NCI-H1048 (cell line): Measurements from ENCODE around the gene LETM1.

Source experiments
- DNase-seq: peaks from one replicate; lab custom pipeline; 2025; lab: John Stamatoyannopoulos, UW

LETM1 gene

GRCh38 chr4:1806596-1807331 is 49.2 kb downstream of the LETM1 start:
- no peak for DNase-seq

DNA sequence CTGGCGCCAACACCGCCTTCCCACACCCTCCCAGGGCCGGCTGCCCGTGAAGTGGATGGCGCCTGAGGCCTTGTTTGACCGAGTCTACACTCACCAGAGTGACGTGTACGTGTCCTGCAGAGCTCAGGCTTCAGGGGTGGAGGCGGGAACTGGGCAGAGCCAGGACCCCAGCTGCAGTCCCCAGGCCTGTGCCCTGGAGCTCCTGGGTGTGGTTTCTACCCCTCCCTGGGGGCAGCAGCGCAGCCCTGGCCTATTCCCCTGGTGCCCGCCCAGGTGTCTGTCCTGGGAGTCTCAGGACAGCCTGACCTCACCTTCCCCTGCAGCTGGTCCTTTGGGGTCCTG is 49.8 kb downstream of the LETM1 start:
- DNase-seq: no peak

DNA sequence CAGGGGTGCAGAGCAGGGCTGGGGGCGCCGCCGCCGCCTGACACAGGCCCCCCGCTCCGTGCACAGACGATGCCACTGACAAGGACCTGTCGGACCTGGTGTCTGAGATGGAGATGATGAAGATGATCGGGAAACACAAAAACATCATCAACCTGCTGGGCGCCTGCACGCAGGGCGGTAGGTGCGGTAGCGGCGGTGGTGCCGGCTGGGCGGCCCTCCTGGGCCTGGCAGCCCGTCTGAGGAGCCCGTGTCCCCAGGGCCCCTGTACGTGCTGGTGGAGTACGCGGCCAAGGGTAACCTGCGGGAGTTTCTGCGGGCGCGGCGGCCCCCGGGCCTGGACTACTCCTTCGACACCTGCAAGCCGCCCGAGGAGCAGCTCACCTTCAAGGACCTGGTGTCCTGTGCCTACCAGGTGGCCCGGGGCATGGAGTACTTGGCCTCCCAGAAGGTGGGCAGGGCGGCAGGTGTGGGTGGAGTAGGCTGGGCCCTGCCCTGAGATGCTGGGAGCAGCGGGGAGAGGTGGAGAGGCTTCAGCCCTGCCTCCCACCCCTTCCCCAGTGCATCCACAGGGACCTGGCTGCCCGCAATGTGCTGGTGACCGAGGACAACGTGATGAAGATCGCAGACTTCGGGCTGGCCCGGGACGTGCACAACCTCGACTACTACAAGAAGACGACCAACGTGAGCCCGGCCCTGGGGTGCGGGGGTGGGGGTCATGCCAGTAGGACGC is 50.3 kb downstream of the LETM1 start:
- DNase-seq: no peak

GRCh38 chr4:1804638-1805492 is 51.1 kb downstream of the LETM1 start:
- DNase-seq: no peak

GRCh38 chr4:1803523-1804423 is 52.2 kb downstream of the LETM1 start:
- no peak for DNase-seq

- no peak for DNase-seq
Measured at GRCh38 chr4:1802720-1803522, 53.0 kb downstream of the LETM1 start.

DNA sequence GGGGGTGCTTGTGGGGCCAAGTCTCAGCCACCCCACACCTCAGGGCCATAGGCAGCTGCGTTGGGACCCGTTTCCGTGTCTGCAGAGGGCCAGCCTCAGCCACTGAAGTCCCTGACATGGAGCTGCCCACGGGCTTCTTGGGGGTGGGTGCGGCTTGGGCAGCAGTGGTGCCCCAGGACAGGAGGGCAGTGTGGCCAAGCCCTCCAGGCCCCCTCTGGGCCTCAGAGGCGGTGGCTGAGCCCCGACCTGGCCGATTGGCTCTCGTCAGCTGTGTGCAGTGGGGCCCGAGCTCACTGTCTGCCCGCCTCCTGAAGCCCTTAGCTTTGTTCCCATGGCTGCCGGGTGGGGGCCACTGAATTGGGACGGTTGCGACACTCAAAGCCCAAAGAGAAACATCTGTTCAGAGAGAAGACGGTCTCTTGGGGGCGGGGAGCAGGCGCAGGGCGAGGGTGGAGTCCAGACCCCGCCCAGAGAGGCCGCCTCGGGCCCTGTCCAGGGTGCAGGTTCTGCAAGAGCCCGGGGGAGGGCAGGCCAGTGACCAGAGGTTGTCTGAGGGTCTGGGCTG is 53.7 kb downstream of the LETM1 start:
- DNase-seq: no peak

DNA sequence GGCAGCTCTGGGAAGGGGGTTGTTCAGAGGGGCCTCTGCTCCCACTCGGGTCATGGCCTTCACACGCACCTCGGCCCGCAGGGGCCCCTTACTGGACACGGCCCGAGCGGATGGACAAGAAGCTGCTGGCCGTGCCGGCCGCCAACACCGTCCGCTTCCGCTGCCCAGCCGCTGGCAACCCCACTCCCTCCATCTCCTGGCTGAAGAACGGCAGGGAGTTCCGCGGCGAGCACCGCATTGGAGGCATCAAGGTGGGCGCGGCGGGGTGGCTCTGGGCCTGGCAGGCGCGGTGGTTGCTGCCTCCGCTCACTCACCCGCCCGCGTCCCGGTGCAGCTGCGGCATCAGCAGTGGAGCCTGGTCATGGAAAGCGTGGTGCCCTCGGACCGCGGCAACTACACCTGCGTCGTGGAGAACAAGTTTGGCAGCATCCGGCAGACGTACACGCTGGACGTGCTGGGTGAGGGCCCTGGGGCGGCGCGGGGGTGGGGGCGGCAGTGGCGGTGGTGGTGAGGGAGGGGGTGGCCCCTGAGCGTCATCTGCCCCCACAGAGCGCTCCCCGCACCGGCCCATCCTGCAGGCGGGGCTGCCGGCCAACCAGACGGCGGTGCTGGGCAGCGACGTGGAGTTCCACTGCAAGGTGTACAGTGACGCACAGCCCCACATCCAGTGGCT is 54.5 kb downstream of the LETM1 start:
- no peak for DNase-seq

DNA sequence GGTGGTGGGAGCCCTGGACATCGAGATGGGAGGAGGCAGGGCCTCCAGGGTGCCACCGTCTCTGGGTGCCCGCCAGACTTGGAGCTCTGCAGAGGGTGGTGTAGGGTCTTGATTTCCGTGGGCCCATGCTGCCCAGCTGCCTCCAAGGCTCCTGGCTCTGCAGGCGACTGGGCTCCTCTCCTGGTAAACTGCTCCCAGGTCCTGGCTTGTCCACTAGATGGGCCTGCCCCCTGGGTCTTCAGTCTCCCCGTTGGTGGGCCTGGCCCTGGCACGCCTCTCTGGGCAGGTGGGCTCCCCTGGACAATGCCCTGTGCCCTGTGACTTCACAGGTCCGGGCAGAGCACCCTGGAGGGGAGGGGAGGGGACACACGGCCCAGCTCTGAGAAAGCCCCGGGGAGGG is 55.2 kb downstream of the LETM1 start:
- DNase-seq: no peak

GRCh38 chr4:1799387-1800375 is 56.3 kb downstream of the LETM1 start:
- DNase-seq: no peak

GRCh38 chr4:1798580-1799386 is 57.2 kb downstream of the LETM1 start:
- no peak for DNase-seq

DNA sequence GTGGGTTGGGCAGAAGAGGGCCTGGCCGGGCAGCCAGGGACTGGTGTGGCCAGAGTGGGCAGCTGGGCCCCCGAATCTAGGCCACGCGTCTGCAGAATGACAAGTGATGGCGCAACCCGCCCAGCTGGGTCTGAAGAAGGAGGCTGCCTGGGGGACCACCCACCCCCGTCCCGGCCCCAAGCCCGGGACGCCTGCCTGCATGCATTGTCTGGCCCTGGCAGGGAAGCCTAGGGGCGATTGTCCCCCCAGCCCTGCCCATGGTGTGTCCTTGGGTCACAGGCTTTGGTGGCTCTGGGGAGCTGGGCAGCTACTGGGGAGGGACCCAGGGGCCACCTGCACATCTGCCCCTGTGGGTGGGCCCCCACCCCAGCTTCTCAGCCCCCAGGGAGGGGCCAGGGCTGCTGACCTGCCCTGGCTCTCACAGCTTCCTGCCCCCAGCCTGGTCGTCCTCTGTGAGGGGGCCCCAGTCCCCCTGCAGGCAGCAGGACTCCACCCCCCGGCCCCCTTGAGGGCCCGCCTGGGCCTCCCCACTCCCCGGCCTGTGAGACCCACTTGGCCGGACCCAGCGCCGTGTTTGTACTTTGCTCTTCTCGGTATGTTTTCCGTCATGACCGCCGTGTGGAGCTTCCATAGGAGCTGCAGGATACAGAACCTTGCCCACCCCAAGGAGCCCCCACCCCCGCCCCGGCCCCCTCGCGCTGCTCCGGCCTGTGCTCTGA is 57.9 kb downstream of the LETM1 start:
- DNase-seq: no peak

DNA sequence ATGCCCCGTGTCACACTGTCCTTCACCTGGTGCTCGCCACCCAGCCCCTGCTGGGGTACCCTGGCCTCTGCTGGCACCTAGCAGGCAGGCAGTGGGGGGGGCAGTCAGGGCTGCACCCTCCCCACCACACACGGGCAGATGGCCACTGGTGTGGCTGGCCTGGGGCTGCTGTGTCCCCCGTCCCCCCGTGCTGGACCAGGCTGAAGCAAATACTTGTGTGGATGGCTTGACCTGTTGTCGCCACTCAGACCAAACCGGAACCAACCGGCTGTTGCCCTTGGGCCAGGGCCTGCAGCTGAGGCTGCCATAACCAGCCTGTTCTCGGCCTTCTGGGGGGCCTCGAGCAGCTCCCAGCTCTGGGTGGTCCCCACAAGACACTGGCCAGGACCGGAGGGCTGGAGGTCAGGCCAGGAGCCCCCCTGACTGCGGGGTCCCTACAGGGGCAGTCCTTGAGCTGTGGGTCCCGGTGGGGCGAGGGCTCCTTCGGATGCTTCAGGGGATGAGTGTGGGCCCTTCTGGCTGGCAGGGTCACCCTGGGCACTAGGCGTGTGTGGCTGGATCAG is 58.6 kb downstream of the LETM1 start:
- DNase-seq: no peak

DNA sequence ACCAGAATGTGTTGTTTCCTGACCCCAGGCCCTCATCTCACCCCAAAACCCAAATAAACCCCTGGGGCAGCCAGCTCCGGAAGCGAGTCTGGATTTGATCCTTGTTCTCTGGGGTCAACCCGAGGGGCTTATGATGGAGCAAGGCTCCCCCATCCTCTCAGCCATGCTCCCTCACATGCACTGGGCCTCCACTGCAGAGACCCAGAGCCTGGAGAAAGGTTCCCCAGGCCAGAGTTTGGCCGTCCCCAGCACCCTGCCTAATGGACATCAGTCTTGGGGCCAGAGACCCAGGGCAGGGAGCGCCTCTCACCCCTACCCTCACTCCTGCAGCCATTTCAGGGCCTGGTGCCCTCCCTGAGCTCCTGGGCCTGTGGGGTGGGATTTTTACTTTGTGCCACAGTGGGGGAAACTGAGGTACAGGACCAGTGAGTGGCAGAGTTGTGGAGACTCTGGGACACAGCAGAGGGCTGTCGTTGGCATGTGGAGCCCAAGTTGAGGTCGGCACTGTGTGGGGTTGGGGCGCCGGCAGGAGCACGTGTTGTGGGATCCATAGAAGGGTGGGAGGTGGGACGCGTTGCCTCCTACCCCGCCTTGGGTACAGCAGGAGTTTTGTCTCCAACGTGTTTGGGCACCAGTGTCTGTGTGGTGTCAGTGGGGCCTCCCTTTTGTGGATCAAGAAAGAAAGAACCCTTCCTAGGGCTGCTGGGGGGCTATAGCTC is 59.3 kb downstream of the LETM1 start:
- no peak for DNase-seq

GRCh38 chr4:1795299-1796195 is 60.4 kb downstream of the LETM1 start:
- no peak for DNase-seq
